HEK293T (cell line): Measurements from ENCODE around the gene LILRB4.

Experiments used
- ARNT ChIP-seq: fragments of 450-650 bp; IDR thresholded peaks from 2 replicates; pipeline ENCODE4 v1.6.1; 2017; ENCODE audit warnings: mild to moderate bottlenecking
- BHLHE40 ChIP-seq: fragments of 450-650 bp; IDR thresholded peaks from 2 replicates; pipeline ENCODE4 v1.6.1; 2016; ENCODE audit warnings: mild to moderate bottlenecking, moderate library complexity, borderline replicate concordance
- CTBP1 ChIP-seq: fragments of 450-650 bp; IDR thresholded peaks from 2 replicates; pipeline ENCODE4 v1.6.1; 2016; ENCODE audit warnings: borderline replicate concordance
- ELF4 ChIP-seq: fragments of 450-650 bp; IDR thresholded peaks from 2 replicates; pipeline ENCODE4 v1.6.1; 2017; ENCODE audit warnings: antibody characterized with exemption
- FOXA1 ChIP-seq: fragments of 450-650 bp; IDR thresholded peaks from 2 replicates; pipeline ENCODE4 v1.6.1; 2016; ENCODE audit warnings: mild to moderate bottlenecking
- FOXK2 ChIP-seq: fragments of 450-650 bp; IDR thresholded peaks from 2 replicates; pipeline ENCODE4 v1.6.1; 2016; ENCODE audit warnings: mild to moderate bottlenecking
- FOXM1 ChIP-seq: fragments of 450-650 bp; IDR thresholded peaks from 2 replicates; pipeline ENCODE4 v1.6.1; 2017; ENCODE audit warnings: mild to moderate bottlenecking, borderline replicate concordance
- L3MBTL2 ChIP-seq: fragments of 450-650 bp; conservative IDR thresholded peaks from 2 replicates; pipeline ENCODE4 v1.6.1; 2016; ENCODE audit warnings: mild to moderate bottlenecking
- LEF1 ChIP-seq: fragments of 450-650 bp; IDR thresholded peaks from 2 replicates; pipeline ENCODE4 v1.6.1; 2017; ENCODE audit warnings: mild to moderate bottlenecking, borderline replicate concordance
- NFRKB ChIP-seq: fragments of 450-650 bp; IDR thresholded peaks from 2 replicates; pipeline ENCODE4 v1.6.1; 2016; ENCODE audit warnings: mild to moderate bottlenecking, moderate library complexity
- SP1 ChIP-seq: fragments of 450-650 bp; IDR thresholded peaks from 2 replicates; pipeline ENCODE4 v1.6.1; 2017
- SUZ12 ChIP-seq: fragments of 450-650 bp; IDR thresholded peaks from 2 replicates; pipeline ENCODE4 v1.6.1; 2016; ENCODE audit warnings: mild to moderate bottlenecking
- TARDBP ChIP-seq: fragments of 450-650 bp; IDR thresholded peaks from 2 replicates; pipeline ENCODE4 v1.6.1; 2016
- TF ChIP-seq, protein P1 (sequence below): fragments of 450-650 bp; IDR thresholded peaks from 2 replicates; pipeline ENCODE4 v1.6.1; 2016

GRCh38 chr19:54667217-54667616 lies 4.4 kb downstream of the LILRB4 start:
- TF ChIP-seq FOXK2 = no peak
- TF ChIP-seq NFRKB = no peak
- no peak for TF ChIP-seq BHLHE40
- TF ChIP-seq SP1 = no peak
- TF ChIP-seq, protein P1, sequence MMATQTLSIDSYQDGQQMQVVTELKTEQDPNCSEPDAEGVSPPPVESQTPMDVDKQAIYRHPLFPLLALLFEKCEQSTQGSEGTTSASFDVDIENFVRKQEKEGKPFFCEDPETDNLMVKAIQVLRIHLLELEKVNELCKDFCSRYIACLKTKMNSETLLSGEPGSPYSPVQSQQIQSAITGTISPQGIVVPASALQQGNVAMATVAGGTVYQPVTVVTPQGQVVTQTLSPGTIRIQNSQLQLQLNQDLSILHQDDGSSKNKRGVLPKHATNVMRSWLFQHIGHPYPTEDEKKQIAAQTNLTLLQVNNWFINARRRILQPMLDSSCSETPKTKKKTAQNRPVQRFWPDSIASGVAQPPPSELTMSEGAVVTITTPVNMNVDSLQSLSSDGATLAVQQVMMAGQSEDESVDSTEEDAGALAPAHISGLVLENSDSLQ = no peak
- TF ChIP-seq FOXA1 = no peak
- no peak for TF ChIP-seq TARDBP
- no peak for TF ChIP-seq FOXM1
- TF ChIP-seq L3MBTL2 = no peak
- TF ChIP-seq ARNT = no peak
- no peak for TF ChIP-seq SUZ12
- TF ChIP-seq LEF1 = no peak
- TF ChIP-seq ELF4 = no peak
- TF ChIP-seq CTBP1 = no peak
